IMR-90 (cell line): ENCODE data around the gene SSTR1. TPM values are rescaled to one million over a fixed set of nuclear protein-coding genes. Genes with fewer than 3 reads are reported as not detected.

Source experiments
- ATAC-seq: fragments of 200-7000 bp; cut with Tn5 transposase; 2 replicates; pipeline ENCODE4 v1.9.1; 2020; ENCODE audit warnings: low read depth, mild to moderate bottlenecking, moderate library complexity
- BruUV-seq: library from RNA; stranded (reverse); fragments of 400-500 nt; replicated peaks from 2 replicates; lab custom pipeline; 2021; lab: Mats Ljungman, UMichigan
- CTCF ChIA-PET: fragments of 300-600 bp; formaldehyde crosslinking; extraction: SDS; loops from one replicate; lab custom pipeline; 2021; ENCODE audit warnings: antibody characterized with exemption; lab: Yijun Ruan, JAX
- POLR2A ChIA-PET: fragments of 300-600 bp; sonication (Branson Sonifier 250); formaldehyde crosslinking; loops from one replicate; lab custom pipeline; 2022; ENCODE audit warnings: antibody characterized with exemption; ENCODE audit not compliant: unreplicated experiment; lab: Charles Lee
- DNase-seq: peaks from one replicate; pipeline ENCODE4 v3.0.0; 2013
- H2AFZ ChIP-seq: replicated peaks from 2 replicates; pipeline ENCODE3; 2013; ENCODE audit warnings: low read length, mild to moderate bottlenecking; ENCODE audit not compliant: poor library complexity
- H2AK5ac ChIP-seq: 2 replicates; pipeline ENCODE4 v1.6.1; 2013; ENCODE audit warnings: low read depth, low read length, inconsistent platforms
- H2AK9ac ChIP-seq: replicated peaks from 2 replicates; pipeline ENCODE3; 2013; ENCODE audit warnings: mild to moderate bottlenecking, low read depth, low read length, moderate library complexity; ENCODE audit not compliant: poor library complexity
- H2BK120ac ChIP-seq: 2 replicates; pipeline ENCODE4 v1.6.1; 2013; ENCODE audit warnings: low read depth, low read length, inconsistent platforms
- H2BK15ac ChIP-seq: 3 replicates; pipeline ENCODE4 v1.6.1; 2013; ENCODE audit warnings: low read depth, low read length, inconsistent platforms
- H2BK20ac ChIP-seq: 2 replicates; pipeline ENCODE4 v1.6.1; 2013; ENCODE audit warnings: low read depth, mild to moderate bottlenecking, inconsistent platforms, low read length, moderate library complexity
- H2BK5ac ChIP-seq: 2 replicates; pipeline ENCODE4 v1.6.1; 2013; ENCODE audit warnings: mild to moderate bottlenecking, low read depth, low read length, inconsistent platforms; ENCODE audit not compliant: poor library complexity, severe bottlenecking
- H3K14ac ChIP-seq: replicated peaks from 2 replicates; pipeline ENCODE4 v1.6.1; 2013; ENCODE audit warnings: low read depth, low read length, inconsistent platforms
- H3K18ac ChIP-seq: 2 replicates; pipeline ENCODE4 v1.6.1; 2013; ENCODE audit warnings: low read depth, low read length, control low read depth
- H3K23ac ChIP-seq: 2 replicates; pipeline ENCODE4 v1.6.1; 2013; ENCODE audit warnings: low read depth, low read length, inconsistent platforms
- H3K27ac ChIP-seq: 2 replicates; pipeline ENCODE4 v1.5.1; 2013; ENCODE audit warnings: mild to moderate bottlenecking, control low read depth, low read length; ENCODE audit not compliant: insufficient read depth
- H3K27me3 ChIP-seq: 2 replicates; pipeline ENCODE4 v1.6.1; 2013; ENCODE audit warnings: low read length; ENCODE audit not compliant: control insufficient read depth, insufficient read depth
- H3K36me3 ChIP-seq: 2 replicates; pipeline ENCODE4 v1.6.1; 2013; ENCODE audit warnings: low read length, mixed read lengths; ENCODE audit not compliant: control insufficient read depth, insufficient read depth
- H3K4ac ChIP-seq: 2 replicates; pipeline ENCODE4 v1.6.1; 2013; ENCODE audit warnings: low read depth, low read length, inconsistent platforms
- H3K4me1 ChIP-seq: 2 replicates; pipeline ENCODE4 v1.6.1; 2013; ENCODE audit warnings: low read length, mixed read lengths; ENCODE audit not compliant: control insufficient read depth, insufficient read depth
- H3K4me2 ChIP-seq: 2 replicates; pipeline ENCODE4 v1.6.1; 2013; ENCODE audit warnings: low read depth, mild to moderate bottlenecking, control low read depth, low read length, moderate library complexity
- H3K4me3 ChIP-seq: 2 replicates; pipeline ENCODE4 v1.5.1; 2013; ENCODE audit warnings: low read depth, mild to moderate bottlenecking, control low read depth, low read length, moderate library complexity; ENCODE audit not compliant: insufficient read depth
- H3K56ac ChIP-seq: 2 replicates; pipeline ENCODE4 v1.6.1; 2013; ENCODE audit warnings: low read length, inconsistent platforms; ENCODE audit not compliant: insufficient read depth; ENCODE audit errors: extremely low read depth
- H3K79me1 ChIP-seq, 2 experiments: 2 replicates each; pipeline ENCODE4 v1.6.1; 2013; ENCODE audit warnings: low read length in 2 of 2, inconsistent platforms in 1 of 2, low read depth in 1 of 2
- H3K9ac ChIP-seq: 2 replicates; pipeline ENCODE4 v1.6.1; 2013; ENCODE audit warnings: low read depth, low read length, control low read depth
- H3K9me1 ChIP-seq: 2 replicates; pipeline ENCODE4 v1.6.1; 2013; ENCODE audit warnings: low read length, inconsistent platforms; ENCODE audit not compliant: insufficient read depth
- H3K9me3 ChIP-seq: 2 replicates; pipeline ENCODE4 v1.6.1; 2013; ENCODE audit warnings: low read length; ENCODE audit not compliant: control insufficient read depth, insufficient read depth
- H4K20me1 ChIP-seq: 2 replicates; pipeline ENCODE4 v1.6.1; 2013; ENCODE audit warnings: low read length, inconsistent platforms; ENCODE audit not compliant: insufficient read depth
- H4K5ac ChIP-seq: 2 replicates; pipeline ENCODE4 v1.6.1; 2013; ENCODE audit warnings: mild to moderate bottlenecking, low read depth, low read length, control low read depth
- H4K8ac ChIP-seq, 2 experiments: 2 replicates each; pipeline ENCODE4 v1.6.1; 2013; ENCODE audit warnings: low read depth in 2 of 2, low read length in 2 of 2, control low read depth in 1 of 2, inconsistent platforms in 1 of 2
- H4K91ac ChIP-seq: 2 replicates; pipeline ENCODE4 v1.6.1; 2013; ENCODE audit warnings: low read depth, low read length, inconsistent platforms; ENCODE audit not compliant: insufficient read depth
- BHLHE40 ChIP-seq: fragments of 150-350 bp; IDR thresholded peaks from 2 replicates; pipeline ENCODE4 v1.6.1; 2016; ENCODE audit warnings: mild to moderate bottlenecking, low read depth, low read length
- CHD1 ChIP-seq: IDR thresholded peaks from 2 replicates; pipeline ENCODE4 v1.6.1; 2012; ENCODE audit warnings: low read depth, low read length, improper control_type of control experiment
- CTCF ChIP-seq: conservative IDR thresholded peaks from 2 replicates; pipeline ENCODE4 v1.5.1; 2012; ENCODE audit warnings: mild to moderate bottlenecking, low read depth, low read length, improper control_type of control experiment
- FOS ChIP-seq: fragments of 150-350 bp; IDR thresholded peaks from 2 replicates; pipeline ENCODE4 v1.6.1; 2016; ENCODE audit warnings: low read depth, low read length
- MAFK ChIP-seq: IDR thresholded peaks from 2 replicates; pipeline ENCODE4 v1.6.1; 2012; ENCODE audit warnings: low read depth, low read length, improper control_type of control experiment
- MAZ ChIP-seq: IDR thresholded peaks from 2 replicates; pipeline ENCODE4 v1.6.1; 2012; ENCODE audit warnings: low read depth, mild to moderate bottlenecking, low read length, improper control_type of control experiment, moderate library complexity, borderline replicate concordance
- MXI1 ChIP-seq: IDR thresholded peaks from 2 replicates; pipeline ENCODE4 v1.6.1; 2012; ENCODE audit warnings: low read depth, mild to moderate bottlenecking, low read length, moderate library complexity, borderline replicate concordance
- NFE2L2 ChIP-seq: fragments of 150-350 bp; IDR thresholded peaks from 2 replicates; pipeline ENCODE4 v1.6.1; 2016; ENCODE audit warnings: low read depth, mild to moderate bottlenecking, low read length
- POLR2A ChIP-seq: IDR thresholded peaks from 2 replicates; pipeline ENCODE4 v1.6.1; 2012; ENCODE audit warnings: mild to moderate bottlenecking, low read depth, low read length
- RCOR1 ChIP-seq: IDR thresholded peaks from 2 replicates; pipeline ENCODE4 v1.6.1; 2012; ENCODE audit warnings: mild to moderate bottlenecking, low read length, improper control_type of control experiment; ENCODE audit not compliant: insufficient replicate concordance
- RFX5 ChIP-seq: IDR thresholded peaks from 2 replicates; pipeline ENCODE4 v1.8.0; 2012; ENCODE audit warnings: low read depth, mild to moderate bottlenecking, low read length, moderate library complexity
- SMC3 ChIP-seq: fragments of 150-350 bp; IDR thresholded peaks from 2 replicates; pipeline ENCODE4 v1.6.1; 2016; ENCODE audit warnings: low read depth, mild to moderate bottlenecking, antibody characterized with exemption, low read length, moderate library complexity
- WGBS, 2 experiments: methylation state at CpG; one replicate each; pipeline versions ENCODE4 v1.1.5 to v1.1.7; 2013; ENCODE audit warnings: missing lambda C conversion rate in 2 of 2; ENCODE audit not compliant: insufficient read length in 1 of 2; ENCODE audit errors: extremely low coverage in 2 of 2; 5-methylcytosine and 5-hydroxymethylcytosine counted together
- dilution Hi-C: fragments of 300-500 bp; cut with HindIII; formaldehyde crosslinking; loops from one replicate; pipeline ENCODE4 v1.14.3; 2018; ENCODE audit warnings: low sequenced_read_pairs; ENCODE audit not compliant: unreplicated experiment
- in situ Hi-C: fragments of 300-500 bp; cut with MboI; formaldehyde crosslinking; loops from 3 replicates; pipeline ENCODE4 v1.14.3; 2019; ENCODE audit warnings: low sequenced_read_pairs, inconsistent platforms, mixed read lengths
- intact Hi-C: fragments of 100-400 bp; cut with micrococcal nuclease; formaldehyde crosslinking; loops from 2 replicates; pipeline ENCODE4 v1.10.0; 2022
- polyA plus RNA-seq, 3 experiments: library from polyadenylated mRNA; depleted of rRNA; stranded (reverse); fragments of >200 nt; gene quantifications; 2 replicates each; pipeline ENCODE4 v1.2.3, GENCODE V29; 2012; ENCODE audit warnings: low replicate concordance in 1 of 3
- total RNA-seq: library from RNA; depleted of rRNA; stranded (reverse); fragments of >200 nt; gene quantifications from 2 replicates; pipeline ENCODE4 v1.2.3, GENCODE V29; 2012

SSTR1 gene
- total and polyA plus RNA-seq, 2 of the 4 experiments (the other 2 are of a cell fraction) = 1.1 to 5.5 TPM

GRCh38 chr14:38211255-38211735, 3.6 kb downstream of the SSTR1 start:
- Histone ChIP-seq H3K23ac (no peak overlapping the region), H3K4me3 (peak overlapping the region; percentile 61), H3K4me2 (peak overlapping the region; percentile 85), H2BK15ac (no peak overlapping the region), H3K18ac (no peak overlapping the region), H2AFZ (peak overlapping the region; percentile 90), H4K20me1 (no peaks in the 10 kb centered on the region), H3K4me1 (peaks cover 10% of the 10 kb centered on the region; the same call in 1 of the 2 replicates), H2AK5ac (no peak overlapping the region), H2BK5ac (no peak overlapping the region), H3K14ac (no peak overlapping the region), H2BK120ac (peak overlapping the region; percentile 74; the same call in 1 of the 2 replicates), H3K9me1 (peaks cover 9% of the 10 kb centered on the region; the same call in 1 of the 2 replicates), H3K27ac (no peak overlapping the region; the same call in 1 of the 2 replicates), H3K56ac (no peak overlapping the region; the same call in 1 of the 2 replicates), H4K91ac (peak overlapping the region; percentile 31; the same call in 1 of the 2 replicates), H2AK9ac (peak overlapping the region; percentile 75), H3K9me3 (no peaks in the 10 kb centered on the region), H4K8ac (no peak overlapping the region), H3K36me3 (no peaks in the 10 kb centered on the region), H3K79me1 (peaks cover 0 to 20% of the 10 kb centered on the region in 2 experiments; a peak in 2 of 4 replicates), H2BK20ac (no peak overlapping the region), H3K27me3 (no peaks in the 10 kb centered on the region), H3K9ac (peak overlapping the region; percentile 16; the same call in 1 of the 2 replicates), H3K4ac (no peak overlapping the region), H4K5ac (peak overlapping the region; percentile 13; the same call in 1 of the 2 replicates)
- intact Hi-C loops (loop anchor here (1.0 to 5.0 kb wide), 4 partner anchors 80 to 656 kb away; no protein-coding TSS in a partner anchor), dilution Hi-C loops (no loop called here), in situ Hi-C loops (no loop called here)
- DNase-seq (no peak), ATAC-seq (peak; percentile 12; the same call in 1 of the 2 replicates)
- POLR2A ChIA-PET = interaction anchor here (0.6 to 0.7 kb wide), 2 partner anchors 430 to 656 kb away, joined by 4 to 8 read pairs; no protein-coding TSS in a partner anchor
- CTCF ChIA-PET = interaction anchor here (1.0 kb wide), 1 partner anchor 73 kb away, joined by 4 read pairs; no protein-coding TSS in a partner anchor
- TF ChIP-seq RFX5 (no peak), MAFK (no peak), CTCF (no peak), RCOR1 (no peak), MAZ (no peak), MXI1 (no peak), POLR2A (no peak), BHLHE40 (no peak), FOS (no peak), CHD1 (no peak), NFE2L2 (no peak), SMC3 (no peak)
- no TSS peak for BruUV-seq
- 8% methylated on average over 7 of the region's 34 CpGs; no CpG with 5 or more reads in 1 of the 2 experiments for WGBS, 2 experiments
